ENCODE results near the gene SRP68.

SRP68 gene

GRCh38 chr17:76076146-76076764, 3.9 kb upstream of the SRP68 start:
- TF ChIP-seq TAF1 (IDR thresholded peaks at IDR 0.05; ENCODE audit: borderline replicate concordance, insufficient read depth, low read length) (no peak), FOXP2 (optimal IDR thresholded peaks at IDR 0.05; ENCODE audit: borderline replicate concordance, extremely low read depth, extremely low read length, insufficient read depth) (no peak), POLR2AphosphoS5 (IDR thresholded peaks at IDR 0.05; ENCODE audit: low read depth, low read length) (no peak), SIN3A (IDR thresholded peaks at IDR 0.05; ENCODE audit: borderline replicate concordance, insufficient read depth, low read length) (no peak)
- TF ChIP-seq, protein P1, sequence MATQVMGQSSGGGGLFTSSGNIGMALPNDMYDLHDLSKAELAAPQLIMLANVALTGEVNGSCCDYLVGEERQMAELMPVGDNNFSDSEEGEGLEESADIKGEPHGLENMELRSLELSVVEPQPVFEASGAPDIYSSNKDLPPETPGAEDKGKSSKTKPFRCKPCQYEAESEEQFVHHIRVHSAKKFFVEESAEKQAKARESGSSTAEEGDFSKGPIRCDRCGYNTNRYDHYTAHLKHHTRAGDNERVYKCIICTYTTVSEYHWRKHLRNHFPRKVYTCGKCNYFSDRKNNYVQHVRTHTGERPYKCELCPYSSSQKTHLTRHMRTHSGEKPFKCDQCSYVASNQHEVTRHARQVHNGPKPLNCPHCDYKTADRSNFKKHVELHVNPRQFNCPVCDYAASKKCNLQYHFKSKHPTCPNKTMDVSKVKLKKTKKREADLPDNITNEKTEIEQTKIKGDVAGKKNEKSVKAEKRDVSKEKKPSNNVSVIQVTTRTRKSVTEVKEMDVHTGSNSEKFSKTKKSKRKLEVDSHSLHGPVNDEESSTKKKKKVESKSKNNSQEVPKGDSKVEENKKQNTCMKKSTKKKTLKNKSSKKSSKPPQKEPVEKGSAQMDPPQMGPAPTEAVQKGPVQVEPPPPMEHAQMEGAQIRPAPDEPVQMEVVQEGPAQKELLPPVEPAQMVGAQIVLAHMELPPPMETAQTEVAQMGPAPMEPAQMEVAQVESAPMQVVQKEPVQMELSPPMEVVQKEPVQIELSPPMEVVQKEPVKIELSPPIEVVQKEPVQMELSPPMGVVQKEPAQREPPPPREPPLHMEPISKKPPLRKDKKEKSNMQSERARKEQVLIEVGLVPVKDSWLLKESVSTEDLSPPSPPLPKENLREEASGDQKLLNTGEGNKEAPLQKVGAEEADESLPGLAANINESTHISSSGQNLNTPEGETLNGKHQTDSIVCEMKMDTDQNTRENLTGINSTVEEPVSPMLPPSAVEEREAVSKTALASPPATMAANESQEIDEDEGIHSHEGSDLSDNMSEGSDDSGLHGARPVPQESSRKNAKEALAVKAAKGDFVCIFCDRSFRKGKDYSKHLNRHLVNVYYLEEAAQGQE (IDR thresholded peaks at IDR 0.05; ENCODE audit: insufficient read depth in 1 of 2, low read depth in 2 of 2, low read length in 2 of 2), result no peak

- TF ChIP-seq SIN3A (IDR thresholded peaks at IDR 0.05; ENCODE audit: borderline replicate concordance, insufficient read depth, low read length), result no peak
- no peak for TF ChIP-seq TAF1 (IDR thresholded peaks at IDR 0.05; ENCODE audit: borderline replicate concordance, insufficient read depth, low read length)
- TF ChIP-seq, protein P1 (IDR thresholded peaks at IDR 0.05; ENCODE audit: insufficient read depth in 1 of 2, low read depth in 2 of 2, low read length in 2 of 2), result no peak
- no peak for TF ChIP-seq FOXP2 (optimal IDR thresholded peaks at IDR 0.05; ENCODE audit: borderline replicate concordance, extremely low read depth, extremely low read length, insufficient read depth)
- no peak for TF ChIP-seq POLR2AphosphoS5 (IDR thresholded peaks at IDR 0.05; ENCODE audit: low read depth, low read length)
These were observed 3.2 kb upstream of the SRP68 start for GRCh38 chr17:76075364-76076145.

GRCh38 chr17:76074390-76075363, 2.4 kb upstream of the SRP68 start, which contains the start of gene GALR2:
GALR2 (plus strand) TSS chr17:76074781; CDS start chr17:76074884, 103 bp downstream.
- no peak for TF ChIP-seq FOXP2 (optimal IDR thresholded peaks at IDR 0.05; ENCODE audit: borderline replicate concordance, extremely low read depth, extremely low read length, insufficient read depth)
- TF ChIP-seq, protein P1 (IDR thresholded peaks at IDR 0.05; ENCODE audit: insufficient read depth in 1 of 2, low read depth in 2 of 2, low read length in 2 of 2), result no peak

DNA sequence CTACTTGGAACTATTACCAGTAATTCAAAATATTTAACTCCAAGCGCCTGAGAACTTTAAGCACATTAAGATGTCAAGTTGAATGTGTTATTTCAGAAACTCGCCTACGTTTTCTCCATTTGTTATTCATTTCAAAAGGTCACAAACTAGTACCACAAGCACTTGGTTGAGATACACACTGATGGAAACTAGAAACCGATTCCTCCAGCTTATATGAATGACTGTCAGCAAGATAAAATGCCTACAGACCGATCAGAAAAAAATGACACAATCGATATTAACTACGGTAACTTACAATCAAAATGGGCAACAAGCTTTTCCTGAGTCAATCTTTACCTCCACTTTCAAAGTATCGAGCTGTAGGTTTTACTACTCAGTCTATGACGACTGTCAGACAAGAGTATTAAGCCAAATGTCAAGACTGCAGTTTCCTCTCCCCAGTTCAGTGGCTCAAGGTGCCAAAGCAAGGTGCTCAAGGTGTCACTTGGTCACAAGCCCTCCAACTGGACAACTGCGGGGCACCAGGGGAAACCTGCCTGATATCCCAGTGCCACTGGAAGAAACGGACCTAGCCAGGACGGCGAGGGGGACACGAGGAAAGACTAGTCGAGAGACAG, 678 bp downstream of the SRP68 start:
- TF ChIP-seq, protein P1 (IDR thresholded peaks at IDR 0.05; ENCODE audit: insufficient read depth in 1 of 2, low read depth in 2 of 2, low read length in 2 of 2), result no peak
- no peak for TF ChIP-seq SIN3A (IDR thresholded peaks at IDR 0.05; ENCODE audit: borderline replicate concordance, insufficient read depth, low read length)
- TF ChIP-seq TAF1 (IDR thresholded peaks at IDR 0.05; ENCODE audit: borderline replicate concordance, insufficient read depth, low read length), result no peak
- TF ChIP-seq FOXP2 (optimal IDR thresholded peaks at IDR 0.05; ENCODE audit: borderline replicate concordance, extremely low read depth, extremely low read length, insufficient read depth), result no peak
- no peak for TF ChIP-seq POLR2AphosphoS5 (IDR thresholded peaks at IDR 0.05; ENCODE audit: low read depth, low read length)
